ENCODE measurements around the gene C3orf85. TPM values are rescaled to one million over a fixed set of nuclear protein-coding genes. Genes with fewer than 3 reads are reported as not detected.

C3orf85 gene
- total and polyA plus RNA-seq, 8 donors, result 0.48 TPM; not detected in 7

- intact Hi-C loops (cut with DNase I), result no loop called here
- Histone ChIP-seq H3K4me1 (no peaks in the 10 kb centered on the region), H3K9me3 (peaks cover 0 to 7% of the 10 kb centered on the region in 2 donors), H3K4me3 (no peak overlapping the region), H3K27me3 (no peaks in the 10 kb centered on the region), H3K36me3 (no peaks in the 10 kb centered on the region), H3K27ac (no peak overlapping the region)
- ATAC-seq (no peak), DNase-seq (no peak)
- TF ChIP-seq CTCF (IDR thresholded peaks at IDR 0.05), result no peak
Observed at GRCh38 chr3:109161487-109162123, 25.1 kb downstream of the C3orf85 start.

DNA sequence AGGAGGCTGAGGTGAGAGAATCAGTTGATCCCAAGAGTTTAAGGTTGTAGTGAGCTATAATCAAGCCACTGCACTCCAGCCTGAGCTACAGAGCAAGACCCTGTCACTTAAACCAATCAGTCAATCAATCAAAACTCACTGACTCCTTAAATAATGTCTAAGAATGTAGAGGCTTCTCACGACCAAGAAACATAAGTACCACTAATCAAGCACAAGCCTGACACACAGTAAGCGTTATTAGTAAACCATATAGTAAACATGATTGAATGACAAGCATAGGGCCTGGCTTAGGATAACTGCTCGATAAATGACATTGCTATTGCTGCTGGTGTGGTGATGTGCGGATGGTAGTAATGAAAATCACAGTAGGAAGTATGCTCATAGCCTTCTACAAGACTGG is 29.4 kb downstream of the C3orf85 start:
- Histone ChIP-seq H3K27me3 (no peaks in the 10 kb centered on the region), H3K27ac (no peak overlapping the region), H3K4me3 (no peak overlapping the region), H3K9me3 (peaks cover 0 to 2% of the 10 kb centered on the region in 2 donors), H3K4me1 (no peaks in the 10 kb centered on the region), H3K36me3 (no peaks in the 10 kb centered on the region)
- intact Hi-C loops (cut with DNase I), result no loop called here
- no peak for ATAC-seq
- DNase-seq, result no peak
- no peak for TF ChIP-seq CTCF (IDR thresholded peaks at IDR 0.05)

- H3K27me3 ChIP-seq, result no peaks in the 10 kb centered on the region
- no peak for TF ChIP-seq CTCF (IDR thresholded peaks at IDR 0.05)
- H3K36me3 ChIP-seq, result no peaks in the 10 kb centered on the region
- H3K4me1 ChIP-seq, result no peaks in the 10 kb centered on the region
- ATAC-seq (no peak), DNase-seq (no peak)
- intact Hi-C loops (cut with DNase I), result no loop called here
- no peaks in the 10 kb centered on the region for H3K9me3 ChIP-seq
- no peak overlapping the region for H3K4me3 ChIP-seq
- no peak overlapping the region for H3K27ac ChIP-seq
Observed at GRCh38 chr3:109171479-109171878, 35.0 kb downstream of the C3orf85 start.

DNA sequence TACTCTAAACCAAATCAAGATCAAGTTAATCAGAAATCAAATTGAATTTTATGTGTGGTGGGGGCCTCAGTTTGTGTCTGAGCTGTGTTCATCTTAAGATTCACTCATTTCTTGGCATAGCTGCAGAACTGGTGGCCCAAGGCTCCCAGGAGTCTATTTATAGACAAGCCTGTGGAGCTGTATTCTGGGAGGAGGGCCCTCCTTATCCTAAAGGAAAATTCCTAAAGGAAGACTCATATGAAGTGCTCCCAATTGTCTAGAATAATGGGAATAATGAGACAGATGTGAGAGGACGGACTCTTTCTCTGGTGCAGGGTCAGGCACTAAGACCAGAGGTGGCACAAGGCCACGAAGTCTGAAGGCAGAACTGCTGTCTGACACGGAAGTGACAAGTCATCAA is 38.9 kb downstream of the C3orf85 start:
- DNase-seq (no peak), ATAC-seq (no peak)
- no peak for TF ChIP-seq CTCF (IDR thresholded peaks at IDR 0.05)
- Histone ChIP-seq H3K27me3 (no peaks in the 10 kb centered on the region), H3K36me3 (no peaks in the 10 kb centered on the region), H3K27ac (no peak overlapping the region), H3K9me3 (no peaks in the 10 kb centered on the region), H3K4me1 (no peaks in the 10 kb centered on the region), H3K4me3 (no peak overlapping the region)
- intact Hi-C loops (cut with DNase I), result no loop called here

DNA sequence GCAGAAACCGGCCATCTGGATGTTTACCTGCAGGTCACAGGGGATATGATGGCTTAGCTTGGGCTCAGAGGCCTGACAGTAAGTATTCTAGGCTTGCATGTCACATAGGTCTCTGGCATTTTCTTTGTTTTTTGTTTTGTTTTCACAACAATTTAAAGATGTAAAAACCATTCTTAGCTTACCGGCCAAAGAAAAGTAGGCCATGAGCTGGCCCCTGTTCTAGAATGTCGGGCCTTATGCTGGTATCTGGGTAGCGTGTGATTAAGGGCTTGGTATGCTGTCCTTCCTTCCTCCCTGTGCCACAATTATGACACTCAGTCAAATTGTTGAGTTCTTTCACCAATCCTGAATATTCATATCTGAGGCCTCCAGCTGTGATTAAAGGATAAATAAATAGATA is 40.2 kb downstream of the C3orf85 start:
- no peak for TF ChIP-seq CTCF (IDR thresholded peaks at IDR 0.05)
- ATAC-seq, result no peak
- Histone ChIP-seq H3K9me3 (no peaks in the 10 kb centered on the region), H3K27ac (no peak overlapping the region), H3K27me3 (no peaks in the 10 kb centered on the region), H3K4me1 (no peaks in the 10 kb centered on the region), H3K36me3 (no peaks in the 10 kb centered on the region), H3K4me3 (no peak overlapping the region)
- no peak for DNase-seq
- intact Hi-C loops (cut with DNase I), result no loop called here

All from left lung (tissue), 10 donors.